Subcutaneous abdominal adipose tissue (tissue), 5 donors: ENCODE data around the gene BTK.

ENCODE experiments used
- H3K27ac ChIP-seq: one replicate; pipeline ENCODE4 v1.7.0; 2013; ENCODE audit warnings: low read depth, mild to moderate bottlenecking, inconsistent platforms, low read length, moderate library complexity
- H3K27me3 ChIP-seq, 5 donors: one replicate each; pipeline ENCODE4 v1.7.0; 2013; ENCODE audit warnings: low read length in 5 of 5, inconsistent platforms in 1 of 5; ENCODE audit not compliant: control insufficient read depth in 5 of 5, insufficient read depth in 4 of 5
- H3K36me3 ChIP-seq, 5 donors: one replicate each; pipeline ENCODE4 v1.7.0; 2013; ENCODE audit warnings: low read length in 5 of 5; ENCODE audit not compliant: control insufficient read depth in 5 of 5, insufficient read depth in 5 of 5
- H3K4me1 ChIP-seq, 5 donors: one replicate each; pipeline ENCODE4 v1.7.0; 2013; ENCODE audit warnings: low read length in 5 of 5, mild to moderate bottlenecking in 3 of 5, moderate library complexity in 1 of 5; ENCODE audit not compliant: control insufficient read depth in 5 of 5, insufficient read depth in 5 of 5
- H3K4me3 ChIP-seq, 5 donors: one replicate each; pipeline ENCODE4 v1.7.0; 2013; ENCODE audit warnings: low read length in 5 of 5, low read depth in 1 of 5
- H3K9ac ChIP-seq, 5 donors: one replicate each; pipeline ENCODE4 v1.7.0; 2013; ENCODE audit warnings: low read length in 5 of 5, mild to moderate bottlenecking in 4 of 5, moderate library complexity in 3 of 5
- H3K9me3 ChIP-seq, 5 donors: one replicate each; pipeline ENCODE4 v1.7.0; 2013; ENCODE audit warnings: low read length in 5 of 5; ENCODE audit not compliant: control insufficient read depth in 5 of 5
- donor health status: healthy.
- donor health status: healthy.
- donor health status: healthy.
- donor health status: healthy.
- donor health status: healthy.

BTK gene

DNA sequence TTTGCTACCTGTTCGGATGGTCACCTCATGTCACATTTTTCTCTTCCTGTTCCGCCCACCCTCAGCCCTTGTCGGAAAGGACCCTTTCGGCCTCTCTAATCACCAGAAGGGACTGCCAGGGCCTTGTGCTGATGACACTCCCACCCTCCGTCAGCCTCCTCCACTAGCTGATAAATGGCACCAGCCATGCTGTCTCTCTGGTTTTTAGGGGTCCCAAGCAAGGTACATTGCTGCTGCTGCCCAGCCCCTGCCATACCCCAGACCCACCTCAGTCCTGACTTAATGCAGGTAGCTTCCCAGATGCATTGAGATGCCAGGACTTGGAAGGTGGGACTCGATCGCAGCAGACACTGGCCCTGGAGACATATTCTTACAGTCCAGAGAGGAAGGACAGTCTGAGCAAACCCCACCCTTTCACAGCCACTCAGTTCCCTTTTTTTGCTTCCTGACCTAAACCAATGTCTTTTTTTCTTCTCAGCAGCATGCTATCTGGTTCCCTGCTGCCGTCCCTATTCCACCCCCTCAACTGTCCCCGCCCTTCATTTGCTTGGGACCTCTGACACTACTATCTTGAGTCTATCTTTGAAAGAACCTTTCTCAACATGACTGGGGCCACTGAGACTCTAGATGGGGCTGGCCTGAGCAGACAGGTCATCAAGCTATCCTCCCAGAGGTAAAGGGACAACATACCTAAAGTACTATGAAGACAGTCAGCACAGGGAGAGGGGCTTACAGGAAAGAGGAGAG, at the start of gene BTK:
Gene BTK (minus strand): TSS at position 397 of the 747 bp plus-strand sequence. CDS start 10,907 bp downstream, outside the sequence.
- H3K9me3 ChIP-seq, result peaks cover 0 to 2% (median 0%) of the 10 kb centered on the region in 5 donors
- peak within 1 kb of the TSS in 1 of 5 donors; percentile 18 for H3K9ac ChIP-seq
- H3K4me3 ChIP-seq, result peak within 1 kb of the TSS; percentile 6 to 50 (median 40)
- H3K27ac ChIP-seq, result no peak within 1 kb of the TSS
- no peaks in the 10 kb centered on the region for H3K36me3 ChIP-seq
- peaks cover 0 to 5% (median 3%) of the 10 kb centered on the region in 5 donors for H3K4me1 ChIP-seq
- peaks cover 2 to 13% (median 4%) of the 10 kb centered on the region in 5 donors for H3K27me3 ChIP-seq

DNA sequence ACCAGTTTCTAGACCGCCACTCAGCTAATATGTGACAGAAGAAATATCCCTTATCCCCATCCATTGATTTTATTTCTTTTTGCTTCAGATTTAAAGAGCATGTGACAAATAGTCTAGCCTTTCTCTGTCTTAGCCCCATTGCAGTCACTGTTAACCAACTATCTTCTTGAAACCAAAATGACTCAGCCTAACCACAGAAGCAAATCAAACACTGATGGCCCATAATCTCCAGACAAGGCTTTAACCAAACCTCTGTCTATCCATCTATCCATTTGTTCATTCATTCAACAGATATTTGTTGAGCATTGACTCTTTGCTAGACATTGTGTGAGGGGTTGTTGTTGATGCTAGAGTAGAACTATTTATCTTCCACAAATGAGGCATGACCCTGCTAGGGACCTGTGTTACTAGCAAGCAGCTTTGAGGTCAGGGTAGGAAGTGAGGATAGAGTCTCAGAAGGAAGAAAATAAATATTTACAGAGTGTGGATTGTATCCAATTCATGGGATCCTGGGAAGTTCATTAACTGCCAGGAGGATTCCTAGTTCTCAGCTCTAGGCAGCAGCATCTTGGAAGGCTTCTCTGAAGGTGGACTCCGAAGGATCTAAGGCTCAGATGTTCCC, 44.6 kb upstream of the BTK start:
- Histone ChIP-seq H3K27me3 (no peaks in the 10 kb centered on the region), H3K27ac (no peak overlapping the region), H3K36me3 (peaks cover 3 to 29% (median 8%) of the 10 kb centered on the region in 5 donors), H3K9ac (no peak overlapping the region), H3K4me1 (no peaks in the 10 kb centered on the region), H3K4me3 (no peak overlapping the region), H3K9me3 (peaks cover 5 to 12% (median 6%) of the 10 kb centered on the region in 5 donors)

DNA sequence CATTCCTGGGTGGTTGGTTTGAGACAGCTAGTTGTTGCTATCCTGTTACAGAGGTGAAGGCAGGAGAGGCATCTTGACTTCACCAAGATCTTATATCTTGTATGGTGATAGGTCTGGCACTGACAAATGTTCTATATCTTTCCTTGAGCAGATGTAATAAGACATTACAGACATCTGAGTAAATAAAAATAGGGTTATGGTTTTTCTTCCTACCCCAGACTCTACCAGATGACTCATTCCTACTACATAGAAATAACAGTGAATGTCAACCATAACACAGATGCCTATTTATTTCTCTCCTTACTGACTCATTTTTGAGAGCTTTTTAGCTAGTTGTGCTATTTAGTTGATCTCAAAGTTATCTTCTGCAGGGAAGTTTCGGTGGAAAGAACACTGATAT, 43.9 kb upstream of the BTK start:
- H3K36me3 ChIP-seq, result peaks cover 3 to 29% (median 10%) of the 10 kb centered on the region in 5 donors
- H3K4me1 ChIP-seq, result no peaks in the 10 kb centered on the region
- no peaks in the 10 kb centered on the region for H3K27me3 ChIP-seq
- no peak overlapping the region for H3K4me3 ChIP-seq
- H3K9me3 ChIP-seq, result peaks cover 5 to 12% (median 6%) of the 10 kb centered on the region in 5 donors
- no peak overlapping the region for H3K9ac ChIP-seq
- no peak overlapping the region for H3K27ac ChIP-seq

DNA sequence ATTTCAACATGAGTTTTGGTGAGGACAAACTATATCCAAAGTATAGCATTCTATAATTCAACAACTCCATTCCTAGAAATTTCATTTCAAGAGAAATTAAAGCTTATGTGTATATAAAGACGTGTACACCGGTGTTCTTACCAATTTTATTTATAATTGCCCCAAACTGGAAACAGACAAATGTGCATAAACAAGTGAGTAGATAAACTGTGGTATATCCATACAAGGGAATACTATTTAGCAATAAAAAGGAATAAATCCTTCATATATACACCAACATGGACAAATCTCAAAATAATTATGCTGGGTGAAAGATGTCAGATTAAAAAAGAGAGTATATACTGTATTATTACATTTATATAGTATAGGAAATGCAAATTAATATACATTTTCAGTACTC, 42.0 kb upstream of the BTK start:
- no peaks in the 10 kb centered on the region for H3K4me1 ChIP-seq
- H3K27me3 ChIP-seq, result no peaks in the 10 kb centered on the region
- H3K9me3 ChIP-seq, result peaks cover 5 to 12% (median 6%) of the 10 kb centered on the region in 5 donors
- no peak overlapping the region for H3K27ac ChIP-seq
- H3K4me3 ChIP-seq, result no peak overlapping the region
- no peak overlapping the region for H3K9ac ChIP-seq
- peaks cover 3 to 29% (median 12%) of the 10 kb centered on the region in 5 donors for H3K36me3 ChIP-seq

DNA sequence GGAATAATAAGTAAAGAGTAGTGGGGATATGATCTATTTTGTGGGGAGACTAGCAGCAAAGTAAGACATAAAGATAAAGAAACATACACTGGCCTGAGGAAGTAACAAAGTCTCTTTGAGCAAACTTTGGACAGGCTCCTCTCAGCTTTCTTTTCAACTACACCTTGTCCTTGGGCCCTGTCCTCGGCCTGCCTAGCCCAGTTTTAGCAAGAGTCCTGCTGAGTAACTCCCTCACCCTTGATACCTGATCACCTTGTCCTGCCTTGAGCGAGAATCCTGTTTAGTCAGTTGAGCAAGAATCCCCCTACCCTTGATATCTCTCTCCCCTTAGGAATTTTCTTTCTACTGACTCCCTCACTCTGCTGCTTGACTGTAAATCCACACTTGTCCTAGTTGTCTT, 33.5 kb upstream of the BTK start:
- no peak overlapping the region for H3K9ac ChIP-seq
- H3K27me3 ChIP-seq, result peaks cover 0 to 9% (median 0%) of the 10 kb centered on the region in 5 donors
- H3K27ac ChIP-seq, result peak overlapping the region; percentile 93
- H3K9me3 ChIP-seq, result no peaks in the 10 kb centered on the region
- peaks cover 0 to 7% (median 2%) of the 10 kb centered on the region in 5 donors for H3K36me3 ChIP-seq
- peaks cover 0 to 18% (median 7%) of the 10 kb centered on the region in 5 donors for H3K4me1 ChIP-seq
- H3K4me3 ChIP-seq, result no peak overlapping the region

DNA sequence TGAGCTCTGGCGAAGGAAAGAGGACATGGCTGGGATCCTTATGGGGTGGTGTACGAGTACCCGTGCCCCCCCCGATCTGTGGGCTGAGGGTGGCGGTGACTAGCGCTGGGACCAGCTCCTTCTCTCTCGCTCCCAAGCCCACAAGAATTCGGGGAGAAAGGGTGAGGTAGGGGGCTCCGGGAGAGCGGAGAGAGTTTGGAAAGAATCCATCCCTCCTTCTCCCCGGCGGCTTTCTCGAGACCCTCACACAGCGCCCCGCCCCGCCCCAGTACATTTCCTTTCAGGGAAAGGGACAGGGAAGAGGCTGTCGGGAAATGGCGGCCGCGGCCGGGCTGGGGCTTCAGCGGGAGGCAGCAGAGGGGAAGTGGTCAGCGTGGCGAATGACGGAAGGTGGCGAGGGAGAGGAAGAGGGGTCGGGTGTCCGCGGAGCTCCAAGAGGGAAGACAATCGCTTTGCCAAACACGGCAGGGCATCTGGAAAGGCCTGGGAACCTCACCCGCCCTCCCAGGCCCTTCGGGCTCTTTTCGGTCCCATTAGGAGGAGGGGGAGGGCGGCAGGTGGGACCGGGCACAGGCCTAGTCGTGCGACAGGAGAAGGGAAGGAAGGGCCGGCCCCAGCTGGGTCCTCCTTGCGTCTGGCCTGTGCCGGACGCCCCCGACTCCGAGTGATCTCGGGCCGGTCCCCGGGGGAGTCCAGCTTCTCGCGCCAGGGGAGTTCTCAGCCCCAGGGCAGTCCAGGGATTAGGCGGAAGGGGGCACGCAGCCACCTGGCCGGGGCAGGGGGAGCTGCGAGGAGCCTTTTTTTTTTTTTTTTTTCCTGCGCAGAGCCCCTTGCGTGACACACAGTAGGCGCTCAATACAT, 32.2 kb upstream of the BTK start:
- Histone ChIP-seq H3K27me3 (peaks cover 0 to 9% (median 0%) of the 10 kb centered on the region in 5 donors), H3K27ac (peak overlapping the region; percentile 93), H3K4me3 (peak overlapping the region; percentile 56 to 77 (median 70)), H3K4me1 (peaks cover 0 to 18% (median 7%) of the 10 kb centered on the region in 5 donors), H3K9ac (peak overlapping the region; percentile 63 to 93 (median 88)), H3K36me3 (peaks cover 0 to 6% (median 2%) of the 10 kb centered on the region in 5 donors), H3K9me3 (no peaks in the 10 kb centered on the region)

DNA sequence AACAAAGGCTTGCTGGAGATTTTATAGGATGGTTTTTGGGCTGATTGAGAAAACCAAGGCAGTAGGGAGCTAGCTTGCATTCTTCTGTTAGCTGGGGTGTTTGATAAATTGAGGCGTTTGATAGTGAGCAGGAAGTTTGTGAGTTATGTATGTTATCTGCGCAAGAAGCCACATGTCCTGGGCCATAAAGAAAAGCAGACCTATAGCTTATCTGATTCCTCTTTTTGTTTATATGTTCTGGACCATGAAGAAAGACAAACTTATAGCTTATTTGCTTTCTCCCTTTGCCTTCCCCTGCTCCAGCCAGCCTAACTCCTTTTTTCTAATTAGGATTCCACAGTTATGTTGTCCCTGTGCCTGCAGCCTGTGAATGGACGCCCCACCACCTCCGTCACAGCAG, 31.2 kb upstream of the BTK start:
- H3K36me3 ChIP-seq, result peaks cover 0 to 15% (median 10%) of the 10 kb centered on the region in 5 donors
- peak overlapping the region in 1 of 5 donors; percentile 70 for H3K4me3 ChIP-seq
- peak overlapping the region; percentile 93 for H3K27ac ChIP-seq
- peaks cover 0 to 11% (median 0%) of the 10 kb centered on the region in 5 donors for H3K27me3 ChIP-seq
- no peaks in the 10 kb centered on the region for H3K9me3 ChIP-seq
- H3K4me1 ChIP-seq, result peaks cover 0 to 18% (median 7%) of the 10 kb centered on the region in 5 donors
- H3K9ac ChIP-seq, result peak overlapping the region in 1 of 5 donors; percentile 91

DNA sequence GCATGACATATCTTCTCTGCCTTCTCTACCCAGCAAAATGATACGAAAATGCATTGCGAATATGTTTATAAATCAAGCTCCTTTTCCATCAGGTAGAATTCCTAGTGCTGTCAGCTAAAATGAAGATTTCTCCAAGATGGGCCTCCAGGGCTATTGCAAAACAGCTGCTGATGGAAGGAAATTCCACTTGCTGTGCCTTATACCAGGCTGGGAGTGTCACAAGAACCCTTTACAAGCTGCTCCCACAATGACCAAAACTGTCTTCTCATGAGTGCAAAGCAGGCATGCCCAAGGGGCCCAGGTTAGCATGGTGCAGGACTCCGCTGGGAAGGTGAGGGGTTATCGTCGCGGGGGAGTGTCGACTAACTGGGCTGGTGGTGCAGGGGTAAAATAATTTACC, 30.7 kb upstream of the BTK start:
- H3K27me3 ChIP-seq, result peaks cover 0 to 11% (median 0%) of the 10 kb centered on the region in 5 donors
- H3K9ac ChIP-seq, result no peak overlapping the region
- no peaks in the 10 kb centered on the region for H3K9me3 ChIP-seq
- peaks cover 0 to 18% (median 12%) of the 10 kb centered on the region in 5 donors for H3K36me3 ChIP-seq
- no peak overlapping the region for H3K4me3 ChIP-seq
- H3K27ac ChIP-seq, result no peak overlapping the region
- H3K4me1 ChIP-seq, result peaks cover 0 to 18% (median 8%) of the 10 kb centered on the region in 5 donors

DNA sequence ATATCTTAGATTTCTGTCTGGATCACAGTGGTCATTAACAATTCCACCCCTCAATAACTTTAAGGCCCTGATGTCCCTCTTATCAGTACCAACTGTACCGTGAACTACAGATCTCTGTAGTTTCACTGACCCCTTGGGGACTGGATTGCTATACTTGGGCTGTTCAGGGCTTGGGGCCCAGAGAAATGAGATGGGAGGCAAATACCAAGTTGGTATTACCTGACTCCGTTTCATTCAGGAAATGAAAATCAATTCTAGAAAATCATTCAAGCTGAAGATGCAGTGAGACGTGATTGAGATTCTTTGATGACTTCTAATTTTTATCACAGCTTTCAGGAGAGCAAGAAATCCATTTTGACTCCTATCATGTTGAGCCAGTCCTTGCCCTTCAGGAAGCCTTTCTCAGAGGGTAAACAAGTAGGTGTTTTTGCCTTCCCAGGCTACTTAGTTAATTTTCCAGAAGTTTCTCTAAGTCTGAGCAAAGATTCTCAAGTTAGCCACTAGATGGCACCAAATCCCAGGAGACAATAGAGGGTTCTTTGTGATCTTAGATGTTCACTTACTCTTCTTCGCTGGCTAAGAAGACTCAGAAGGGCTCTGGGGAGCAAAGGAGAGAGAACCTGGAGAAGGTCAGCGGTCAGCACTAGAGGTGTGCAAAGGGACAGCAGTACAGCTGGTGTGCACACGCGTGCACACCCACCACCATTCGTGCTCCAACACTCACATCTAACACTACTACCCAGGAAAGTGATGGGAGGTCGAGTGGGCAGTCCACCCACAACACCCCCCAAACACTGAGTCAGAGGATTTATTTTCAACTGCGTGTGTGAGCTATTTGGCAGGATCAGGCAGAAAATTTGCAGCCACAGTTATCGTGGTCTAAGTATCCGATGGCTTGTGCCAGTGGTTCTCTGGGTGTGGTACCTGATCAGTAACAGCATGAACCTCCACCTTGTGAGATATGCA, 29.5 kb upstream of the BTK start:
- Histone ChIP-seq H3K36me3 (peaks cover 0 to 15% (median 10%) of the 10 kb centered on the region in 5 donors), H3K27me3 (peaks cover 0 to 9% (median 0%) of the 10 kb centered on the region in 5 donors), H3K9ac (peak overlapping the region in 1 of 5 donors; percentile 65), H3K9me3 (no peaks in the 10 kb centered on the region), H3K4me3 (peak overlapping the region in 1 of 5 donors; percentile 29), H3K27ac (peak overlapping the region; percentile 85), H3K4me1 (peaks cover 0 to 22% (median 9%) of the 10 kb centered on the region in 5 donors)
